Measurements from ENCODE around the gene NLK.

Gene NLK

GRCh38 chr17:28057731-28058246 is 15.3 kb downstream of the NLK start:
- Histone ChIP-seq H3K79me2 (ENCODE audit: insufficient read depth, low read length) (peaks cover 45% of the 10 kb centered on the region), H3K27me3 (ENCODE audit: insufficient read depth, low read length, poor library complexity) (no peaks in the 10 kb centered on the region), H3K4me3 (ENCODE audit: low read depth in 1 of 2, low read length in 2 of 2) (no peak overlapping the region), H3K9ac (ENCODE audit: low read depth, low read length) (no peak overlapping the region), H3K9me3 (ENCODE audit: insufficient read depth, low read length, severe bottlenecking) (no peaks in the 10 kb centered on the region), H3K4me1 (ENCODE audit: insufficient read depth, low read length) (no peaks in the 10 kb centered on the region), H4K20me1 (ENCODE audit: insufficient read depth, low read length) (peaks cover 25% of the 10 kb centered on the region; the same call in 1 of the 2 replicates), H3K4me2 (ENCODE audit: insufficient read depth, low read length) (no peak overlapping the region), H3K27ac (ENCODE audit: low read length) (no peak overlapping the region), H2AFZ (ENCODE audit: low read depth, low read length) (no peak overlapping the region), H3K36me3 (ENCODE audit: insufficient read depth, low read length) (no peaks in the 10 kb centered on the region)
- no peak for ATAC-seq (ENCODE audit: insufficient read depth, low read depth)
- TF ChIP-seq CTCF (IDR thresholded peaks at IDR 0.05; ENCODE audit: borderline replicate concordance, extremely low read depth, low read length, poor library complexity, severe bottlenecking) (no peak), EZH2 (IDR thresholded peaks at IDR 0.05; ENCODE audit: borderline replicate concordance, low read depth, low read length, severe bottlenecking) (no peak)
- DNase-seq, result no peak

DNA sequence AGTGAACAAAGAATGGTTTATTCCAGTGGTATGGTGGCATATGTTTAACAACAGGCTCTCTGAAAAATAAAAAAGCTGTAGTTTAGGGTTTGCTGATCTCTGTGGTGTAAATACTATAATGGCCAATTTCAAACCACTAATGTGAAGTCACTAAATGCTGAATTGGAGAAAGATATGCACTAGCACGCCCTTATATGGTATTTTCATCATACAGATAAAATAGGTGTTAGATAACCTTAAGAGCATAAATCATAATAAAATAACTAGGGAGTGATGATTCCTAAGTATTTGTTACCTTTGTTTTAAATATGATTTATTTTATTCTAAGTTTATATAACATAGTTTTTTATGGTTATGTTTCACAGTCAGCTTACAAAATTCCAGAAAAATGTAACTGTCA is 17.2 kb downstream of the NLK start:
- ATAC-seq (ENCODE audit: insufficient read depth, low read depth) (no peak), DNase-seq (no peak)
- no peak overlapping the region for H3K27ac ChIP-seq (ENCODE audit: low read length)

GRCh38 chr17:28065706-28066105 is 23.2 kb downstream of the NLK start:
- DNase-seq (no peak), ATAC-seq (ENCODE audit: insufficient read depth, low read depth) (no peak)
- TF ChIP-seq CTCF (IDR thresholded peaks at IDR 0.05; ENCODE audit: borderline replicate concordance, extremely low read depth, low read length, poor library complexity, severe bottlenecking), result no peak
- no peak for TF ChIP-seq EZH2 (IDR thresholded peaks at IDR 0.05; ENCODE audit: borderline replicate concordance, low read depth, low read length, severe bottlenecking)
- Histone ChIP-seq H3K4me1 (ENCODE audit: insufficient read depth, low read length) (no peaks in the 10 kb centered on the region), H2AFZ (ENCODE audit: low read depth, low read length) (no peak overlapping the region), H3K27me3 (ENCODE audit: insufficient read depth, low read length, poor library complexity) (no peaks in the 10 kb centered on the region), H4K20me1 (ENCODE audit: insufficient read depth, low read length) (peaks cover 22% of the 10 kb centered on the region; the same call in 1 of the 2 replicates), H3K9ac (ENCODE audit: low read depth, low read length) (no peak overlapping the region), H3K79me2 (ENCODE audit: insufficient read depth, low read length) (peaks cover 25% of the 10 kb centered on the region; the same call in 1 of the 2 replicates), H3K36me3 (ENCODE audit: insufficient read depth, low read length) (no peaks in the 10 kb centered on the region), H3K9me3 (ENCODE audit: insufficient read depth, low read length, severe bottlenecking) (no peaks in the 10 kb centered on the region), H3K4me3 (ENCODE audit: low read depth in 1 of 2, low read length in 2 of 2) (no peak overlapping the region), H3K4me2 (ENCODE audit: insufficient read depth, low read length) (no peak overlapping the region), H3K27ac (ENCODE audit: low read length) (no peak overlapping the region)

More for the DNA sequence above, 17.2 kb downstream of the NLK start:
- no peak overlapping the region for H2AFZ ChIP-seq (ENCODE audit: low read depth, low read length)
- H3K4me1 ChIP-seq (ENCODE audit: insufficient read depth, low read length), result no peaks in the 10 kb centered on the region
- no peaks in the 10 kb centered on the region for H3K9me3 ChIP-seq (ENCODE audit: insufficient read depth, low read length, severe bottlenecking)
- H4K20me1 ChIP-seq (ENCODE audit: insufficient read depth, low read length), result peaks cover 17% of the 10 kb centered on the region; the same call in 1 of the 2 replicates
- no peak overlapping the region for H3K4me2 ChIP-seq (ENCODE audit: insufficient read depth, low read length)
- no peak overlapping the region for H3K4me3 ChIP-seq (ENCODE audit: low read depth in 1 of 2, low read length in 2 of 2)
- TF ChIP-seq CTCF (IDR thresholded peaks at IDR 0.05; ENCODE audit: borderline replicate concordance, extremely low read depth, low read length, poor library complexity, severe bottlenecking) (no peak), EZH2 (IDR thresholded peaks at IDR 0.05; ENCODE audit: borderline replicate concordance, low read depth, low read length, severe bottlenecking) (no peak)
- H3K9ac ChIP-seq (ENCODE audit: low read depth, low read length), result no peak overlapping the region
- no peaks in the 10 kb centered on the region for H3K27me3 ChIP-seq (ENCODE audit: insufficient read depth, low read length, poor library complexity)
- peaks cover 36% of the 10 kb centered on the region; the same call in 1 of the 2 replicates for H3K79me2 ChIP-seq (ENCODE audit: insufficient read depth, low read length)
- no peaks in the 10 kb centered on the region for H3K36me3 ChIP-seq (ENCODE audit: insufficient read depth, low read length)
